Neural cell (in vitro differentiated cells): ENCODE results near the gene CLASP1. TPM values are rescaled to one million over a fixed set of nuclear protein-coding genes. Genes with fewer than 3 reads are reported as not detected.

Experiments
- H2AFZ ChIP-seq: fragments of 200-600, 300-800 bp; sonication (generic), shearing (Covaris generic); 2 replicates; pipeline ENCODE4 v1.6.0; 2014; ENCODE audit warnings: low read depth, mild to moderate bottlenecking, antibody characterized with exemption, low read length, moderate library complexity
- H3F3A ChIP-seq: fragments of 200-600 bp; shearing (Covaris generic); 2 replicates; pipeline ENCODE4 v1.6.1; 2016; ENCODE audit warnings: mild to moderate bottlenecking, moderate library complexity, mixed read lengths, antibody characterized with exemption, low read length; ENCODE audit not compliant: insufficient read depth, poor library complexity, severe bottlenecking
- H3K27ac ChIP-seq: fragments of 200-600, 300-800 bp; sonication (generic), shearing (Covaris generic); 2 replicates; pipeline ENCODE4 v1.5.1; 2014; ENCODE audit warnings: mild to moderate bottlenecking, low read length, moderate library complexity
- H3K27me3 ChIP-seq: fragments of 300-800, 200-600 bp; sonication (generic), shearing (Covaris generic); 2 replicates; pipeline ENCODE4 v1.6.0; 2014; ENCODE audit warnings: mild to moderate bottlenecking, low read depth, low read length, moderate library complexity; ENCODE audit not compliant: insufficient read depth
- H3K36me3 ChIP-seq: fragments of 300-800, 200-600 bp; sonication (generic), shearing (Covaris generic); 2 replicates; pipeline ENCODE4 v1.5.1; 2014; ENCODE audit warnings: mild to moderate bottlenecking, antibody characterized with exemption, low read length, moderate library complexity; ENCODE audit not compliant: insufficient read depth
- H3K4me2 ChIP-seq: fragments of 300-800, 200-600 bp; sonication (generic), shearing (Covaris generic); 2 replicates; pipeline ENCODE4 v1.6.0; 2014; ENCODE audit warnings: mild to moderate bottlenecking, low read length
- H3K4me3 ChIP-seq: fragments of 300-800, 200-600 bp; sonication (generic), shearing (Covaris generic); 2 replicates; pipeline ENCODE4 v1.5.1; 2014; ENCODE audit warnings: mild to moderate bottlenecking, low read length, moderate library complexity
- H3K79me2 ChIP-seq: fragments of 200-600 bp; shearing (Covaris generic); replicated peaks from 2 replicates; pipeline ENCODE4 v1.6.0; 2014; ENCODE audit warnings: mild to moderate bottlenecking, low read length, moderate library complexity; ENCODE audit not compliant: insufficient read depth
- H3K9ac ChIP-seq: fragments of 300-800, 200-600 bp; sonication (generic), shearing (Covaris generic); 2 replicates; pipeline ENCODE4 v1.6.1; 2016; ENCODE audit warnings: mild to moderate bottlenecking, low read length, mixed read lengths
- H3K9me2 ChIP-seq: fragments of 200-600 bp; shearing (Covaris generic); 2 replicates; pipeline ENCODE4 v1.6.1; 2016; ENCODE audit warnings: mild to moderate bottlenecking, low read length, mixed read lengths; ENCODE audit not compliant: insufficient read depth
- H3K9me3 ChIP-seq: fragments of 200-600, 300-800 bp; sonication (generic), shearing (Covaris generic); 2 replicates; pipeline ENCODE4 v1.6.1; 2016; ENCODE audit warnings: mild to moderate bottlenecking, mixed run types, low read length, moderate library complexity, mixed read lengths
- H4K20me1 ChIP-seq: fragments of 200-600 bp; shearing (Covaris generic); 2 replicates; pipeline ENCODE4 v1.6.1; 2016; ENCODE audit warnings: mild to moderate bottlenecking, mixed run types; ENCODE audit not compliant: insufficient read depth
- CTCF ChIP-seq: fragments of 450-650 bp; IDR thresholded peaks from 2 replicates; pipeline ENCODE4 v1.5.1; 2014; ENCODE audit warnings: antibody characterized with exemption, mild to moderate bottlenecking, moderate library complexity; ENCODE audit not compliant: poor library complexity, severe bottlenecking
- EP300 ChIP-seq: fragments of 450-650 bp; conservative IDR thresholded peaks from 2 replicates; pipeline ENCODE4 v1.6.1; 2014; ENCODE audit warnings: antibody characterized with exemption, mild to moderate bottlenecking, moderate library complexity; ENCODE audit not compliant: poor library complexity, severe bottlenecking
- EZH2 ChIP-seq: fragments of 200-600, 300-800 bp; shearing (Covaris generic), sonication (generic); IDR thresholded peaks from 2 replicates; pipeline ENCODE4 v1.6.1; 2014; ENCODE audit warnings: antibody characterized with exemption, low read length, borderline replicate concordance, mild to moderate bottlenecking; ENCODE audit not compliant: insufficient read depth, poor library complexity, severe bottlenecking
- MXI1 ChIP-seq: fragments of 450-650 bp; conservative IDR thresholded peaks from 2 replicates; pipeline ENCODE4 v1.6.1; 2014; ENCODE audit warnings: antibody characterized with exemption, mild to moderate bottlenecking; ENCODE audit not compliant: poor library complexity, severe bottlenecking
- POLR2AphosphoS5 ChIP-seq: IDR thresholded peaks from 2 replicates; pipeline ENCODE4 v1.6.1; 2012
- RAD21 ChIP-seq: fragments of 450-650 bp; conservative IDR thresholded peaks from 2 replicates; pipeline ENCODE4 v1.6.1; 2014; ENCODE audit warnings: antibody characterized with exemption, mild to moderate bottlenecking, moderate library complexity
- REST ChIP-seq: IDR thresholded peaks from 2 replicates; pipeline ENCODE4 v1.6.1; 2012; ENCODE audit warnings: borderline replicate concordance
- SMC3 ChIP-seq: fragments of 450-650 bp; conservative IDR thresholded peaks from 2 replicates; pipeline ENCODE4 v1.6.1; 2014; ENCODE audit warnings: antibody characterized with exemption, mild to moderate bottlenecking, moderate library complexity; ENCODE audit not compliant: poor library complexity
- TAF1 ChIP-seq: IDR thresholded peaks from 2 replicates; pipeline ENCODE4 v1.6.1; 2012; ENCODE audit warnings: low read depth
- polyA plus RNA-seq: library from polyadenylated mRNA; depleted of rRNA; stranded (reverse); fragments of >200 nt; gene quantifications from 2 replicates; pipeline ENCODE4 v1.2.3, GENCODE V29; 2014

Gene CLASP1
- polyA plus RNA-seq, 1 donor from 2014 or later: 41.3 TPM

- no peaks in the 10 kb centered on the region for H3F3A ChIP-seq
Observed at GRCh38 chr2:121365061-121365460, 284.2 kb downstream of the CLASP1 start.

GRCh38 chr2:121363632-121364420, 285.4 kb downstream of the CLASP1 start:
- Histone ChIP-seq H3K27me3 (no peaks in the 10 kb centered on the region), H3K9me2 (no peaks in the 10 kb centered on the region), H3K9me3 (no peaks in the 10 kb centered on the region), H3K79me2 (no peaks in the 10 kb centered on the region), H3K9ac (no peak overlapping the region), H2AFZ (no peak overlapping the region), H3K36me3 (peaks cover 1% of the 10 kb centered on the region), H3F3A (no peaks in the 10 kb centered on the region), H3K4me3 (no peak overlapping the region), H3K27ac (no peak overlapping the region), H4K20me1 (no peaks in the 10 kb centered on the region), H3K4me2 (no peak overlapping the region)
- no peak for TF ChIP-seq CTCF
- no peak for TF ChIP-seq REST
- TF ChIP-seq RAD21: no peak
- TF ChIP-seq EP300: no peak

More at GRCh38 chr2:121365061-121365460, 284.2 kb downstream of the CLASP1 start:
- no peak for TF ChIP-seq RAD21
- no peak for TF ChIP-seq SMC3
- no peak for TF ChIP-seq POLR2AphosphoS5
- no peak for TF ChIP-seq EZH2
- no peak for TF ChIP-seq CTCF
- no peak for TF ChIP-seq TAF1
- no peak for TF ChIP-seq MXI1
- TF ChIP-seq REST: no peak
- no peak for TF ChIP-seq EP300
- H2AFZ ChIP-seq: no peak overlapping the region
- no peaks in the 10 kb centered on the region for H3K79me2 ChIP-seq
- H3K4me2 ChIP-seq: no peak overlapping the region
- H3K9me2 ChIP-seq: no peaks in the 10 kb centered on the region
- H3K9ac ChIP-seq: no peak overlapping the region
- H3K9me3 ChIP-seq: no peaks in the 10 kb centered on the region
- no peaks in the 10 kb centered on the region for H3K27me3 ChIP-seq
- H3K4me3 ChIP-seq: no peak overlapping the region
- no peaks in the 10 kb centered on the region for H3K36me3 ChIP-seq
- H3K27ac ChIP-seq: no peak overlapping the region
- H4K20me1 ChIP-seq: no peaks in the 10 kb centered on the region
